HUES64 (cell line): ENCODE measurements around the gene NHLRC4.

Source experiments
- H3K27ac ChIP-seq: 2 replicates; pipeline ENCODE4 v1.7.0; 2013; ENCODE audit warnings: low read depth, low read length, inconsistent platforms
- H3K27me3 ChIP-seq: 2 replicates; pipeline ENCODE4 v1.6.1; 2013; ENCODE audit warnings: mild to moderate bottlenecking, low read length; ENCODE audit not compliant: insufficient read depth
- H3K36me3 ChIP-seq: 2 replicates; pipeline ENCODE4 v1.6.1; 2013; ENCODE audit warnings: mild to moderate bottlenecking, low read length; ENCODE audit not compliant: insufficient read depth
- H3K4me1 ChIP-seq: 2 replicates; pipeline ENCODE4 v1.6.1; 2013; ENCODE audit warnings: mild to moderate bottlenecking, low read length, moderate library complexity; ENCODE audit not compliant: insufficient read depth
- H3K4me3 ChIP-seq: 2 replicates; pipeline ENCODE4 v1.5.1; 2013; ENCODE audit warnings: mild to moderate bottlenecking, low read length, moderate library complexity
- H3K9ac ChIP-seq: 2 replicates; pipeline ENCODE4 v1.6.1; 2013; ENCODE audit warnings: mild to moderate bottlenecking, low read depth, low read length
- H3K9me3 ChIP-seq: 2 replicates; pipeline ENCODE4 v1.6.1; 2013; ENCODE audit warnings: low read depth, low read length; ENCODE audit not compliant: insufficient read depth
- WGBS: fragments of 150-250, 120-280 bp; methylation state at CpG from one replicate; pipeline ENCODE4 v1.1.7; 2013; ENCODE audit warnings: missing lambda C conversion rate; 5-methylcytosine and 5-hydroxymethylcytosine counted together

Gene NHLRC4

GRCh38 chr16:598823-599739 is 32.3 kb downstream of the NHLRC4 start:
- H3K27me3 ChIP-seq, result no peaks in the 10 kb centered on the region
- WGBS, result 97% methylated on average over 38 of the region's 43 CpGs
- no peak overlapping the region for H3K27ac ChIP-seq
- H3K9ac ChIP-seq, result no peak overlapping the region
- peaks cover 3% of the 10 kb centered on the region; the same call in 1 of the 2 replicates for H3K9me3 ChIP-seq
- no peak overlapping the region for H3K4me3 ChIP-seq
- H3K36me3 ChIP-seq, result peaks cover 5% of the 10 kb centered on the region; the same call in 1 of the 2 replicates
- no peaks in the 10 kb centered on the region for H3K4me1 ChIP-seq

- H3K27me3 ChIP-seq, result no peaks in the 10 kb centered on the region
- H3K9ac ChIP-seq, result no peak overlapping the region
- H3K4me3 ChIP-seq, result no peak overlapping the region
- no peaks in the 10 kb centered on the region for H3K4me1 ChIP-seq
- H3K9me3 ChIP-seq, result peaks cover 5% of the 10 kb centered on the region; the same call in 1 of the 2 replicates
- H3K27ac ChIP-seq, result no peak overlapping the region
- WGBS, result 66% methylated on average over 7 of the region's 7 CpGs
- H3K36me3 ChIP-seq, result peaks cover 5% of the 10 kb centered on the region; the same call in 1 of the 2 replicates
Measured at GRCh38 chr16:600781-601180, 34.0 kb downstream of the NHLRC4 start.

DNA sequence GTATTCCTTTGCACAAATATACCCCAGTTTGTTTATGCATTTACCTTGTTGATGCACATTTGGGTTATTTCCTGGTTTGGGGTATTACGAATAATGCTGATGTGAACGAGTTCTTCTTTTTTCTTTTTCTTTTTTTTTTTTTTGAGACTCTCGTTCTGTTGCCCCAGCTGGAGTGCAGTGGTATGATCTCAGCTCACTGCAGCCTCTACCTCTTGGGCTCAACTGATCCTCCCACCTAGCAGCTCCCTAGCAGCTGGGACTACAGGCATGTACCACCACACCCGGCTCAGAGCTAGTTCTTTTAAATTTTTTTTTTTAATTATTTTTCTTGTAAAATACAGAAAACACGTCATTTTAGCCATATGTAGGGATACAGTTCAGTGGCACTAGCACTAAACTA is 37.1 kb downstream of the NHLRC4 start:
- Histone ChIP-seq H3K27me3 (no peaks in the 10 kb centered on the region), H3K9ac (no peak overlapping the region)
- 84% methylated on average over 3 of the region's 5 CpGs for WGBS

DNA sequence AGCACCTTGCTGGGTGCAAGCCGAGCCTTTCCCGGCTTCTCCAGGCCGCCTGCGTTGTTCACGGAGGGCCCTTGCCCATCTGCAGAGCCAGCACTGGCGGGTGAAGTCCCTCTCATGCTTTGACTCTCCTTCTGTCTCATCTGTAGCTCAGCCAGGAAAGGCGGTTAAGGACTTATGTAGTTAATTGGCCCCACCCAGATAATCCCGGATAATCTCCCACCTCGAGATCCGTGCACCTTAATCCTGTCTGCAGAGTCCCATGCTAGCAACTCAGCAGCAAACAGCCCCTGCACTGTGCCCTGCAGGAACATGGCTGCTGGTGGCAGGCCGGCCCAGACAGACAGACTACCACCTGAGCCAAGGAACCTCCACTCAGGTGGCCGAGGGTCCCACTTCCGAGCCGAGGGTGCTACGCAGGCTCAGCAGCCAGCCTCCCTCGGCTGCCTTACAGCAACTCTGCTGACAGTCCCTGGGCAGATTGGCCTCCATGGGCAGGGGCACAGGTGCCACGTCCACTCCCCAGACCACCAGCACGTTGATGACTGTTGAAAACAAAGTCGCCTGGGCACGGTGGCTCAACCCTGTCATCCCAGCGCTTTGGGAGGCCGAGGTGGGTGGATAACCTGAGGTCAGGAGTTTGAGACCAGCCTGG is 40.0 kb downstream of the NHLRC4 start:
- H3K36me3 ChIP-seq, result no peaks in the 10 kb centered on the region
- H3K27me3 ChIP-seq, result no peaks in the 10 kb centered on the region
- no peak overlapping the region for H3K9ac ChIP-seq
- no peak overlapping the region for H3K27ac ChIP-seq
- 0 out of 2 replicates have a peak, but pooled peaks cover 2% of the 10 kb centered on the region for H3K9me3 ChIP-seq
- 96% methylated on average over 22 of the region's 22 CpGs for WGBS
- no peak overlapping the region for H3K4me3 ChIP-seq
- no peaks in the 10 kb centered on the region; the same call in 1 of the 2 replicates for H3K4me1 ChIP-seq

More for the DNA sequence above, 37.1 kb downstream of the NHLRC4 start:
- no peaks in the 10 kb centered on the region; the same call in 1 of the 2 replicates for H3K4me1 ChIP-seq
- no peak overlapping the region for H3K27ac ChIP-seq
- no peak overlapping the region for H3K4me3 ChIP-seq
- H3K9me3 ChIP-seq, result peaks cover 5% of the 10 kb centered on the region; the same call in 1 of the 2 replicates
- H3K36me3 ChIP-seq, result peaks cover 5% of the 10 kb centered on the region; the same call in 1 of the 2 replicates

GRCh38 chr16:608019-608418 is 41.2 kb downstream of the NHLRC4 start:
- no peaks in the 10 kb centered on the region; the same call in 1 of the 2 replicates for H3K4me1 ChIP-seq
- no peaks in the 10 kb centered on the region for H3K27me3 ChIP-seq
- H3K36me3 ChIP-seq, result no peaks in the 10 kb centered on the region
- H3K9ac ChIP-seq, result no peak overlapping the region
- H3K4me3 ChIP-seq, result no peak overlapping the region
- H3K27ac ChIP-seq, result no peak overlapping the region
- H3K9me3 ChIP-seq, result 0 out of 2 replicates have a peak, but pooled peaks cover 2% of the 10 kb centered on the region
- WGBS, result 71% methylated on average over 8 of the region's 10 CpGs

DNA sequence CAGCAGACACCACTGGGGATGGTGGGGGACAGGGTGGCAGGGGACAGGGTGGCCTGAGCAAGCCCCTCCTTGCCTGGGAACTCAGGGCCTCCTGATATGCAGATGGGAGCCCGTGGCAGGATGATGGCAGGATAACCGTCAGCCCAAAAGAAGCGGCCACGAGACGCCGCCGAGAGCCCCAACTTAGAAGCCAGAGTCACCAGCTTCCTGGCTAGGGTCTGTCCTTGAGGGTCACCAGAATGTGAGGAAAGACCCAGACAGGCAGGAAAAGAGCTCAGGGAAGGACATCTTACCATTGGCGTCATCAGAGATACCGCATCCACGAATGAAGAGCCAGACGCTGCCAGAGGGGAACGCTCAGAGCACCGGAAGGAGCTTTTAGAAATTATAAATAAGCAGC is 42.5 kb downstream of the NHLRC4 start:
- Histone ChIP-seq H3K27ac (no peak overlapping the region), H3K36me3 (no peaks in the 10 kb centered on the region), H3K9ac (no peak overlapping the region), H3K4me1 (no peaks in the 10 kb centered on the region; the same call in 1 of the 2 replicates), H3K9me3 (0 out of 2 replicates have a peak, but pooled peaks cover 2% of the 10 kb centered on the region), H3K27me3 (no peaks in the 10 kb centered on the region), H3K4me3 (no peak overlapping the region)
- 91% methylated on average over 12 of the region's 13 CpGs for whole genome bisulfite sequencing

GRCh38 chr16:609984-610383 is 43.2 kb downstream of the NHLRC4 start:
- Histone ChIP-seq H3K9me3 (0 out of 2 replicates have a peak, but pooled peaks cover 2% of the 10 kb centered on the region), H3K36me3 (no peaks in the 10 kb centered on the region), H3K27ac (no peak overlapping the region), H3K4me1 (no peaks in the 10 kb centered on the region; the same call in 1 of the 2 replicates), H3K9ac (no peak overlapping the region), H3K27me3 (no peaks in the 10 kb centered on the region), H3K4me3 (no peak overlapping the region)
- WGBS, result 93% methylated on average over 14 of the region's 14 CpGs

GRCh38 chr16:610513-611381 is 43.9 kb downstream of the NHLRC4 start:
- no peaks in the 10 kb centered on the region for H3K36me3 ChIP-seq
- H3K9ac ChIP-seq, result no peak overlapping the region
- WGBS, result 83% methylated on average over 28 of the region's 28 CpGs

DNA sequence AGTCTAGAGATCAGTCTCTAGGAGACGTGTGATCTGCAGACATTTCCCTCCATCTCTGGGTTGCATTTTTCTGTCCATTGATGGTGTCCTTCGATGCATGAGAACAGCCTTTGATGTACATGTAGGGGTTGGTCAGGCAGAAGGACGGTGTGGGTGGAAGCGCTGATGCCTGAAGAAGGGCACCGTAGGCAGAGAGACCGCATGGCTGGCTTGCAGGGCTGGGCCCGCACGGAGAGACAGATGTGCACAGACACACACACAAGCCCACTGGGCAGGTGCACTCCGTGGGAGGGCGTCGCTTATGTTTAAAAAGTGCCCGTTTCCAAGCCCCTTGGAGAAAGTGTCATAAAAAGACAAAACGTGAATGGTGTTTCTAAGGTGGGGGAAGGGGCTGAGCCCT is 48.3 kb downstream of the NHLRC4 start:
- Histone ChIP-seq H3K9ac (no peak overlapping the region), H3K9me3 (no peaks in the 10 kb centered on the region), H3K27me3 (no peaks in the 10 kb centered on the region), H3K27ac (no peak overlapping the region), H3K4me1 (no peaks in the 10 kb centered on the region), H3K4me3 (no peak overlapping the region), H3K36me3 (no peaks in the 10 kb centered on the region)
- 95% methylated on average over 13 of the region's 13 CpGs for WGBS

More at GRCh38 chr16:610513-611381, 43.9 kb downstream of the NHLRC4 start:
- Histone ChIP-seq H3K9me3 (no peaks in the 10 kb centered on the region), H3K4me3 (no peak overlapping the region), H3K27me3 (no peaks in the 10 kb centered on the region), H3K27ac (no peak overlapping the region), H3K4me1 (no peaks in the 10 kb centered on the region; the same call in 1 of the 2 replicates)

DNA sequence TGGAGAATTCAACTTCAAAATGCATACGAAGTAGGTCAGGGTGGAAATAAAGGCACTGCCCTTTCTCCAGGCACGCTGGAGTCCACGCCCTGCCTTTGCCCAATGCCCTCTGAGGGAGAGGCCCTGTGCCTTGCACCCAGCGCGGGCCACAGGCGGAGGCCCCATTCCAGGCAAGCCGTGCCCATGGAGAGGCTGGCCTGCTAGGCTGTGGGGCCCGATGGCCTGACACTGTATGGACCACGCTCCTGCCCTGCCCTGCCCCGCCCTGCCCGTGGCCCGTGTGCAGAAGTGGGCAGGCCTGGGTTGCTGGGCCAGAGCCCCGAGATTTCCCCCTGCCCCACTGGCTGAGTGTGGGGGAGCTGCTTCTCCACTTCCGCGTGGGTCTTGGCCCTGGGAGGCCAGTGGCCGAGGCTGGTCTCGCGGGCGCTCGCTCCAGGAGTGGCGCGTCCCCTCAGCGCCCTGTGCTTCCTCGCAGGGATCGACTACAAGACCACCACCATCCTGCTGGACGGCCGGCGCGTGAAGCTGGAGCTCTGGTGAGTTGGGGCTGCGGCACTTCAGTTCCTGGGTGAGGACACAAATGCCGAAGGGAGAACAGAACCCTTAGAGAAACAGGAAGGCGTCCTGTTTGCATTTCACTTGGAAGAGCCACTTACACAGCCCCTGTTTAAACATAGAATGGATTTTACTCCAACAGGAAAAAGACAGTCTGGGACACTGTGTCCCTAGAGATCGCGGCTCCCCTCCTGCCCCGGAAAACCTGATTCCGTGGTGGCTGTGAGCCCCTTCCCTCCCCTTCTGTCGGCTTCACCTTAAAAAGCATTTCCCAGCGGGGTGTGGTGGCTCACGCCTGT is 50.2 kb downstream of the NHLRC4 start:
- no peaks in the 10 kb centered on the region for H3K27me3 ChIP-seq
- H3K27ac ChIP-seq, result no peak overlapping the region
- H3K4me3 ChIP-seq, result no peak overlapping the region
- H3K9me3 ChIP-seq, result no peaks in the 10 kb centered on the region
- no peaks in the 10 kb centered on the region for H3K36me3 ChIP-seq
- 96% methylated on average over 39 of the region's 39 CpGs for WGBS
- H3K9ac ChIP-seq, result no peak overlapping the region
- no peaks in the 10 kb centered on the region for H3K4me1 ChIP-seq
